HepG2 (cell line): ENCODE results near the gene SPRYD3. TPM values are rescaled to one million over a fixed set of nuclear protein-coding genes. Genes with fewer than 3 reads are reported as not detected.

Experiments
- ATAC-seq: fragments of 200-7000 bp; cut with Tn5 transposase; 3 replicates; pipeline ENCODE4 v1.9.1; 2020; ENCODE audit warnings: mild to moderate bottlenecking, moderate library complexity
- BruUV-seq: library from RNA; stranded (reverse); fragments of 400-500 nt; replicated peaks from 2 replicates; lab custom pipeline; 2021; lab: Mats Ljungman, UMichigan
- CTCF ChIA-PET: fragments of 300-600 bp; formaldehyde crosslinking; extraction: SDS; loops from one replicate; lab custom pipeline; 2021; ENCODE audit warnings: low total read pairs, inconsistent platforms, low intra/inter-chr PET ratio; lab: Yijun Ruan, JAX
- POLR2A ChIA-PET: fragments of 350-600 bp; sonication (Branson Sonifier 250); formaldehyde crosslinking; loops from one replicate; lab custom pipeline; 2020; ENCODE audit warnings: antibody characterized with exemption, inconsistent platforms; lab: Yijun Ruan, JAX
- DNase-seq: peaks from one replicate; pipeline ENCODE4 v3.0.0-alpha.2; 2015; ENCODE audit warnings: low spot score
- FAIRE-seq: peaks from 3 replicates; lab custom pipeline; 2011; peaks lifted over from hg19 to GRCh38; lab: Jason Lieb, UNC
- H2AFZ ChIP-seq: one replicate; pipeline ENCODE4 v1.6.1; 2011; ENCODE audit warnings: low read length, inconsistent platforms
- H3K27ac ChIP-seq: fragments of 300-600 bp; 3 replicates; pipeline ENCODE4 v1.8.0; 2011; ENCODE audit warnings: mixed run types, mild to moderate bottlenecking, mixed read lengths, low read length, inconsistent platforms; ENCODE audit not compliant: insufficient read depth; ENCODE audit errors: extremely low read length
- H3K27me3 ChIP-seq, 2 experiments: fragments of 200-600 bp in 1 of 2; 2 replicates in 1 of 2; 3 replicates in 1 of 2; pipeline versions ENCODE4 v1.6.0 to v1.8.0; 2011; ENCODE audit warnings: low read length in 2 of 2, mild to moderate bottlenecking in 2 of 2, moderate library complexity in 2 of 2, inconsistent platforms in 1 of 2; ENCODE audit not compliant: insufficient read depth in 2 of 2, control insufficient read depth in 1 of 2
- H3K36me3 ChIP-seq, 2 experiments: fragments of 200-600 bp in 1 of 2; replicated peaks in 1 of 2; 2 replicates in 1 of 2; 3 replicates in 1 of 2; pipeline versions ENCODE4 v1.5.1 to v1.8.0; 2011; ENCODE audit warnings: low read length in 2 of 2, inconsistent platforms in 1 of 2; ENCODE audit not compliant: insufficient read depth in 2 of 2, control insufficient read depth in 1 of 2
- H3K4me1 ChIP-seq: 2 replicates; pipeline ENCODE4 v1.5.1; 2012; ENCODE audit warnings: low read length, inconsistent platforms; ENCODE audit not compliant: insufficient read depth
- H3K4me2 ChIP-seq: 2 replicates; pipeline ENCODE4 v1.6.0; 2011; ENCODE audit warnings: low read depth, low read length, inconsistent platforms
- H3K4me3 ChIP-seq, 3 experiments: fragments of 200-600 bp in 1 of 3; sonication (generic), shearing (Covaris generic) in 1 of 3; replicated peaks in 1 of 3; 2 replicates each; pipeline ENCODE4 v1.5.1; 2011 to 2016; ENCODE audit warnings: low read length in 3 of 3, inconsistent platforms in 2 of 3, low read depth in 2 of 3, mild to moderate bottlenecking in 2 of 3, control low read depth in 1 of 3, mixed read lengths in 1 of 3; ENCODE audit not compliant: insufficient read depth in 1 of 3
- H3K79me2 ChIP-seq: one replicate; pipeline ENCODE4 v1.6.1; 2011; ENCODE audit warnings: low read length, inconsistent platforms; ENCODE audit not compliant: insufficient read depth
- H3K9ac ChIP-seq: 2 replicates; pipeline ENCODE4 v1.6.0; 2011; ENCODE audit warnings: mild to moderate bottlenecking, low read depth, low read length, inconsistent platforms; ENCODE audit not compliant: insufficient read depth
- H3K9me3 ChIP-seq: 2 replicates; pipeline ENCODE4 v1.5.1; 2012; ENCODE audit warnings: mild to moderate bottlenecking, low read length
- H4K20me1 ChIP-seq: 2 replicates; pipeline ENCODE4 v1.6.0; 2011; ENCODE audit warnings: inconsistent platforms, mild to moderate bottlenecking, low read length, moderate library complexity; ENCODE audit not compliant: insufficient read depth
- CEBPB ChIP-seq: IDR thresholded peaks from 2 replicates; pipeline ENCODE4 v1.6.1; 2011; ENCODE audit warnings: low read depth, low read length, improper control_type of control experiment, borderline replicate concordance
- CEBPG ChIP-seq: IDR thresholded peaks from 2 replicates; pipeline ENCODE4 v1.6.1; 2016
- DRAP1 ChIP-seq: IDR thresholded peaks from 2 replicates; pipeline ENCODE4 v1.6.1; 2016; ENCODE audit warnings: missing genetic modification reagents, missing compliant biosample characterization
- MYPOP ChIP-seq: sonication (generic); formaldehyde crosslinking; IDR thresholded peaks from 2 replicates; pipeline ENCODE4 v1.8.1; 2023; ENCODE audit warnings: mild to moderate bottlenecking, moderate library complexity, missing genetic modification reagents
- NCOA2 ChIP-seq: sonication (generic); formaldehyde crosslinking; IDR thresholded peaks from 2 replicates; pipeline ENCODE4 v1.8.0; 2022; ENCODE audit warnings: inconsistent platforms
- NR0B2 ChIP-seq: sonication (generic); formaldehyde crosslinking; IDR thresholded peaks from 2 replicates; pipeline ENCODE4 v1.4.0; 2020; ENCODE audit warnings: mild to moderate bottlenecking, missing genetic modification reagents
- POLR2A ChIP-seq, 2 experiments: IDR thresholded peaks; 2 replicates each; pipeline ENCODE4 v1.6.1; 2011; ENCODE audit warnings: low read depth in 2 of 2, low read length in 2 of 2, mild to moderate bottlenecking in 1 of 2, moderate library complexity in 1 of 2; ENCODE audit not compliant: insufficient read depth in 1 of 2
- SMAD1 ChIP-seq: sonication (generic); formaldehyde crosslinking; IDR thresholded peaks from 2 replicates; pipeline ENCODE4 v1.4.0; 2020; ENCODE audit warnings: missing genetic modification reagents, low read depth, mild to moderate bottlenecking, borderline replicate concordance
- USF2 ChIP-seq, 2 experiments: sonication (generic) in 1 of 2; formaldehyde crosslinking in 1 of 2; IDR thresholded peaks; 2 replicates each; pipeline versions ENCODE4 v1.5.1 to v1.6.1; 2011 to 2020; ENCODE audit warnings: borderline replicate concordance in 1 of 2, low read depth in 1 of 2, low read length in 1 of 2, mild to moderate bottlenecking in 1 of 2, missing genetic modification reagents in 1 of 2, moderate library complexity in 1 of 2
- ZHX2 ChIP-seq, 2 experiments: sonication (generic) in 1 of 2; formaldehyde crosslinking in 1 of 2; IDR thresholded peaks; 2 replicates each; pipeline versions ENCODE4 v1.6.1 to v1.9.0; 2014 to 2022; ENCODE audit warnings: antibody characterized with exemption in 1 of 2, borderline replicate concordance in 1 of 2, inconsistent platforms in 1 of 2, low read depth in 1 of 2, missing genetic modification reagents in 1 of 2
- ZNF33B ChIP-seq: sonication (generic); formaldehyde crosslinking; IDR thresholded peaks from 2 replicates; pipeline ENCODE4 v1.5.1; 2020; ENCODE audit warnings: mild to moderate bottlenecking, missing genetic modification reagents
- ZNF83 ChIP-seq: sonication (generic); formaldehyde crosslinking; IDR thresholded peaks from 2 replicates; pipeline ENCODE4 v1.4.0; 2020; ENCODE audit warnings: missing genetic modification reagents, mild to moderate bottlenecking, borderline replicate concordance
- WGBS: methylation state at CpG from one replicate; pipeline ENCODE4 v1.1.6; 2017; ENCODE audit warnings: low lambda C conversion rate; 5-methylcytosine and 5-hydroxymethylcytosine counted together
- in situ Hi-C: cut with HindIII; loops from 2 replicates; pipeline ENCODE4 v1.10.0; 2017; ENCODE audit warnings: low pct_unique_long_range_greater_than_20kb; ENCODE audit not compliant: extremely low pct_ligation_motif_present
- intact Hi-C: fragments of 100-400 bp; cut with micrococcal nuclease; formaldehyde crosslinking; loops from one replicate; pipeline ENCODE4 v1.10.0; 2022; ENCODE audit not compliant: unreplicated experiment
- polyA plus RNA-seq, 8 experiments: library from polyadenylated mRNA; depleted of rRNA in 3 of 8; stranded (reverse) in 7 of 8; unstranded in 1 of 8; fragments of >200 nt; fragmentation: Illumina TruSeq in 4 of 8; extraction: Trizol in 4 of 8; gene quantifications; 2 replicates each; pipeline versions ENCODE4 v1.2.1 to v1.2.3, GENCODE V29; 2011 to 2016; ENCODE audit warnings: low read depth in 4 of 8, missing spikeins in 1 of 8, mixed read lengths in 1 of 8; ENCODE audit not compliant: insufficient read depth in 1 of 8
- total RNA-seq, 5 experiments: library from RNA; depleted of rRNA; stranded (reverse); fragments of >200 nt; fragmentation: Illumina TruSeq; extraction: Trizol; gene quantifications; 2 replicates each; pipeline ENCODE4 v1.2.3, GENCODE V29; 2016; ENCODE audit warnings: low read depth in 1 of 5

Gene SPRYD3
- total and polyA plus RNA-seq, 2 of the 13 experiments (the other 11 are each of a cell fraction or from before 2014, with no cell fraction given) = 9.0 to 9.2 TPM

GRCh38 chr12:53051881-53052412 is 27.2 kb downstream of the SPRYD3 start:
- Histone ChIP-seq H3K4me2 (peak overlapping the region; percentile 95), H3K27ac (peak overlapping the region; percentile 89), H2AFZ (no peak overlapping the region), H3K9ac (peak overlapping the region; percentile 77), H3K27me3 (no peaks in the 10 kb centered on the region), H3K4me3 (peak overlapping the region; percentile 26 to 80 (median 74)), H4K20me1 (no peaks in the 10 kb centered on the region), H3K9me3 (no peaks in the 10 kb centered on the region), H3K36me3 (0 out of 5 replicates have a peak, but pooled peaks cover 0 to 7% of the 10 kb centered on the region in 2 experiments), H3K4me1 (peaks cover 57% of the 10 kb centered on the region), H3K79me2 (peaks cover 18% of the 10 kb centered on the region)
- FAIRE-seq (no peak), ATAC-seq (no peak), DNase-seq (no peak)
- POLR2A ChIA-PET = interaction anchor here (0.8 to 8.3 kb wide), 14 partner anchors 9 to 449 kb away, joined by 3 to 83 read pairs (median 7); partner anchors contain the start of genes CSAD, EIF4B, KRT18 and KRT8
- CTCF ChIA-PET = no interaction called here
- 15% methylated on average over 7 of the region's 7 CpGs for WGBS
- in situ Hi-C loops (no loop called here), intact Hi-C loops (no loop called here)
- BruUV-seq = TSS peak; percentile 35
- TF ChIP-seq MYPOP (CRISPR knock-in tag) (0 out of 2 replicates have a peak, but pooled peaks have one; percentile 11), CEBPB (peak; percentile 35; the same call in 1 of the 2 replicates), CEBPG (0 out of 2 replicates have a peak, but pooled peaks have one; percentile 30), ZNF83 (CRISPR knock-in tag) (no peak), ZNF33B (CRISPR knock-in tag) (0 out of 2 replicates have a peak, but pooled peaks have one; percentile 60), ZHX2 (IDR thresholded peaks at IDR 0.05; ENCODE audit: low read depth) (no peak), ZHX2 (CRISPR knock-in tag; IDR thresholded peaks at IDR 0.05; ENCODE audit: borderline replicate concordance) (no peak), POLR2A (IDR thresholded peaks at IDR 0.05; ENCODE audit: insufficient read depth in 1 of 2, low read depth in 2 of 2, low read length in 2 of 2) (no peak), NR0B2 (CRISPR knock-in tag) (no peak), USF2 (IDR thresholded peaks at IDR 0.05; ENCODE audit: low read depth, low read length) (no peak), USF2 (CRISPR knock-in tag; IDR thresholded peaks at IDR 0.05; ENCODE audit: borderline replicate concordance) (0 out of 2 replicates have a peak, but pooled peaks have one; percentile 2), DRAP1 (CRISPR knock-in tag) (0 out of 2 replicates have a peak, but pooled peaks have one; percentile 14), NCOA2 (CRISPR knock-in tag) (0 out of 2 replicates have a peak, but pooled peaks have one; percentile 6), SMAD1 (CRISPR knock-in tag) (0 out of 2 replicates have a peak, but pooled peaks have one; percentile 1)
